IMR-90 (cell line): ENCODE data around the gene DPP6. TPM values are rescaled to one million over a fixed set of nuclear protein-coding genes. Genes with fewer than 3 reads are reported as not detected.

ENCODE experiments used
- ATAC-seq: fragments of 200-7000 bp; cut with Tn5 transposase; 2 replicates; pipeline ENCODE4 v1.9.1; 2020; ENCODE audit warnings: low read depth, mild to moderate bottlenecking, moderate library complexity
- BruUV-seq: library from RNA; stranded (reverse); fragments of 400-500 nt; replicated peaks from 2 replicates; lab custom pipeline; 2021; lab: Mats Ljungman, UMichigan
- CTCF ChIA-PET: fragments of 300-600 bp; formaldehyde crosslinking; extraction: SDS; loops from one replicate; lab custom pipeline; 2021; ENCODE audit warnings: antibody characterized with exemption; lab: Yijun Ruan, JAX
- POLR2A ChIA-PET: fragments of 300-600 bp; sonication (Branson Sonifier 250); formaldehyde crosslinking; loops from one replicate; lab custom pipeline; 2022; ENCODE audit warnings: antibody characterized with exemption; ENCODE audit not compliant: unreplicated experiment; lab: Charles Lee
- DNase-seq: peaks from one replicate; pipeline ENCODE4 v3.0.0; 2013
- H2AFZ ChIP-seq: replicated peaks from 2 replicates; pipeline ENCODE3; 2013; ENCODE audit warnings: low read length, mild to moderate bottlenecking; ENCODE audit not compliant: poor library complexity
- H2AK5ac ChIP-seq: 2 replicates; pipeline ENCODE4 v1.6.1; 2013; ENCODE audit warnings: low read depth, low read length, inconsistent platforms
- H2AK9ac ChIP-seq: replicated peaks from 2 replicates; pipeline ENCODE3; 2013; ENCODE audit warnings: mild to moderate bottlenecking, low read depth, low read length, moderate library complexity; ENCODE audit not compliant: poor library complexity
- H2BK120ac ChIP-seq: 2 replicates; pipeline ENCODE4 v1.6.1; 2013; ENCODE audit warnings: low read depth, low read length, inconsistent platforms
- H2BK15ac ChIP-seq: 3 replicates; pipeline ENCODE4 v1.6.1; 2013; ENCODE audit warnings: low read depth, low read length, inconsistent platforms
- H2BK20ac ChIP-seq: 2 replicates; pipeline ENCODE4 v1.6.1; 2013; ENCODE audit warnings: low read depth, mild to moderate bottlenecking, inconsistent platforms, low read length, moderate library complexity
- H2BK5ac ChIP-seq: 2 replicates; pipeline ENCODE4 v1.6.1; 2013; ENCODE audit warnings: mild to moderate bottlenecking, low read depth, low read length, inconsistent platforms; ENCODE audit not compliant: poor library complexity, severe bottlenecking
- H3K14ac ChIP-seq: replicated peaks from 2 replicates; pipeline ENCODE4 v1.6.1; 2013; ENCODE audit warnings: low read depth, low read length, inconsistent platforms
- H3K18ac ChIP-seq: 2 replicates; pipeline ENCODE4 v1.6.1; 2013; ENCODE audit warnings: low read depth, low read length, control low read depth
- H3K23ac ChIP-seq: 2 replicates; pipeline ENCODE4 v1.6.1; 2013; ENCODE audit warnings: low read depth, low read length, inconsistent platforms
- H3K27ac ChIP-seq: 2 replicates; pipeline ENCODE4 v1.5.1; 2013; ENCODE audit warnings: mild to moderate bottlenecking, control low read depth, low read length; ENCODE audit not compliant: insufficient read depth
- H3K27me3 ChIP-seq: 2 replicates; pipeline ENCODE4 v1.6.1; 2013; ENCODE audit warnings: low read length; ENCODE audit not compliant: control insufficient read depth, insufficient read depth
- H3K36me3 ChIP-seq: 2 replicates; pipeline ENCODE4 v1.6.1; 2013; ENCODE audit warnings: low read length, mixed read lengths; ENCODE audit not compliant: control insufficient read depth, insufficient read depth
- H3K4ac ChIP-seq: 2 replicates; pipeline ENCODE4 v1.6.1; 2013; ENCODE audit warnings: low read depth, low read length, inconsistent platforms
- H3K4me1 ChIP-seq: 2 replicates; pipeline ENCODE4 v1.6.1; 2013; ENCODE audit warnings: low read length, mixed read lengths; ENCODE audit not compliant: control insufficient read depth, insufficient read depth
- H3K4me2 ChIP-seq: 2 replicates; pipeline ENCODE4 v1.6.1; 2013; ENCODE audit warnings: low read depth, mild to moderate bottlenecking, control low read depth, low read length, moderate library complexity
- H3K4me3 ChIP-seq: 2 replicates; pipeline ENCODE4 v1.5.1; 2013; ENCODE audit warnings: low read depth, mild to moderate bottlenecking, control low read depth, low read length, moderate library complexity; ENCODE audit not compliant: insufficient read depth
- H3K56ac ChIP-seq: 2 replicates; pipeline ENCODE4 v1.6.1; 2013; ENCODE audit warnings: low read length, inconsistent platforms; ENCODE audit not compliant: insufficient read depth; ENCODE audit errors: extremely low read depth
- H3K79me1 ChIP-seq, 2 experiments: 2 replicates each; pipeline ENCODE4 v1.6.1; 2013; ENCODE audit warnings: low read length in 2 of 2, inconsistent platforms in 1 of 2, low read depth in 1 of 2
- H3K9ac ChIP-seq: 2 replicates; pipeline ENCODE4 v1.6.1; 2013; ENCODE audit warnings: low read depth, low read length, control low read depth
- H3K9me1 ChIP-seq: 2 replicates; pipeline ENCODE4 v1.6.1; 2013; ENCODE audit warnings: low read length, inconsistent platforms; ENCODE audit not compliant: insufficient read depth
- H3K9me3 ChIP-seq: 2 replicates; pipeline ENCODE4 v1.6.1; 2013; ENCODE audit warnings: low read length; ENCODE audit not compliant: control insufficient read depth, insufficient read depth
- H4K20me1 ChIP-seq: 2 replicates; pipeline ENCODE4 v1.6.1; 2013; ENCODE audit warnings: low read length, inconsistent platforms; ENCODE audit not compliant: insufficient read depth
- H4K5ac ChIP-seq: 2 replicates; pipeline ENCODE4 v1.6.1; 2013; ENCODE audit warnings: mild to moderate bottlenecking, low read depth, low read length, control low read depth
- H4K8ac ChIP-seq, 2 experiments: 2 replicates each; pipeline ENCODE4 v1.6.1; 2013; ENCODE audit warnings: low read depth in 2 of 2, low read length in 2 of 2, control low read depth in 1 of 2, inconsistent platforms in 1 of 2
- H4K91ac ChIP-seq: 2 replicates; pipeline ENCODE4 v1.6.1; 2013; ENCODE audit warnings: low read depth, low read length, inconsistent platforms; ENCODE audit not compliant: insufficient read depth
- CEBPB ChIP-seq: IDR thresholded peaks from 2 replicates; pipeline ENCODE4 v1.6.1; 2012; ENCODE audit warnings: low read depth, low read length, improper control_type of control experiment
- WGBS, 2 experiments: methylation state at CpG; one replicate each; pipeline versions ENCODE4 v1.1.5 to v1.1.7; 2013; ENCODE audit warnings: missing lambda C conversion rate in 2 of 2; ENCODE audit not compliant: insufficient read length in 1 of 2; ENCODE audit errors: extremely low coverage in 2 of 2; 5-methylcytosine and 5-hydroxymethylcytosine counted together
- dilution Hi-C: fragments of 300-500 bp; cut with HindIII; formaldehyde crosslinking; loops from one replicate; pipeline ENCODE4 v1.14.3; 2018; ENCODE audit warnings: low sequenced_read_pairs; ENCODE audit not compliant: unreplicated experiment
- in situ Hi-C: fragments of 300-500 bp; cut with MboI; formaldehyde crosslinking; loops from 3 replicates; pipeline ENCODE4 v1.14.3; 2019; ENCODE audit warnings: low sequenced_read_pairs, inconsistent platforms, mixed read lengths
- intact Hi-C: fragments of 100-400 bp; cut with micrococcal nuclease; formaldehyde crosslinking; loops from 2 replicates; pipeline ENCODE4 v1.10.0; 2022
- polyA plus RNA-seq, 3 experiments: library from polyadenylated mRNA; depleted of rRNA; stranded (reverse); fragments of >200 nt; gene quantifications; 2 replicates each; pipeline ENCODE4 v1.2.3, GENCODE V29; 2012; ENCODE audit warnings: low replicate concordance in 1 of 3
- total RNA-seq: library from RNA; depleted of rRNA; stranded (reverse); fragments of >200 nt; gene quantifications from 2 replicates; pipeline ENCODE4 v1.2.3, GENCODE V29; 2012
- TF ChIP-seq, protein P1 (sequence below): conservative IDR thresholded peaks from 2 replicates; pipeline ENCODE4 v1.5.1; 2012; ENCODE audit warnings: mild to moderate bottlenecking, low read depth, low read length, improper control_type of control experiment

Gene DPP6
- total and polyA plus RNA-seq, 2 of the 4 experiments (the other 2 are of a cell fraction), result not detected

- no peak overlapping the region for H3K23ac ChIP-seq
- dilution Hi-C loops, result no loop called here
Observed at GRCh38 chr7:154394804-154395203, 342.6 kb downstream of the DPP6 start.

More at GRCh38 chr7:154394804-154395203, 342.6 kb downstream of the DPP6 start:
- no peak overlapping the region for H2AK5ac ChIP-seq
- ATAC-seq (no peak), DNase-seq (no peak)
- no peak overlapping the region for H3K4ac ChIP-seq
- H4K91ac ChIP-seq, result no peak overlapping the region
- no peak overlapping the region for H3K9ac ChIP-seq
- H3K56ac ChIP-seq, result no peak overlapping the region
- H2AFZ ChIP-seq, result no peak overlapping the region
- no peak overlapping the region for H4K5ac ChIP-seq
- H3K14ac ChIP-seq, result no peak overlapping the region
- in situ Hi-C loops, result no loop called here
- CTCF ChIA-PET, result no interaction called here
- no peak overlapping the region for H3K18ac ChIP-seq
- no peak overlapping the region for H2AK9ac ChIP-seq
- intact Hi-C loops, result no loop called here
- no peak overlapping the region for H2BK120ac ChIP-seq
- H3K9me1 ChIP-seq, result no peaks in the 10 kb centered on the region
- no CpG with 5 or more reads among the region's 2 CpGs for WGBS, 2 experiments
- no peaks in the 10 kb centered on the region for H3K79me1 ChIP-seq
- H3K9me3 ChIP-seq, result peaks cover 10% of the 10 kb centered on the region
- H4K8ac ChIP-seq, result no peak overlapping the region
- H3K27ac ChIP-seq, result no peak overlapping the region
- no peaks in the 10 kb centered on the region for H4K20me1 ChIP-seq
- no peaks in the 10 kb centered on the region for H3K36me3 ChIP-seq
- H2BK5ac ChIP-seq, result no peak overlapping the region
- no peak overlapping the region for H3K4me2 ChIP-seq
- POLR2A ChIA-PET, result no interaction called here
- no peak overlapping the region for H2BK20ac ChIP-seq
- no peak overlapping the region for H3K4me3 ChIP-seq
- no TSS peak for BruUV-seq
- no peak overlapping the region for H2BK15ac ChIP-seq
- no peaks in the 10 kb centered on the region for H3K27me3 ChIP-seq
- TF ChIP-seq, protein P1, sequence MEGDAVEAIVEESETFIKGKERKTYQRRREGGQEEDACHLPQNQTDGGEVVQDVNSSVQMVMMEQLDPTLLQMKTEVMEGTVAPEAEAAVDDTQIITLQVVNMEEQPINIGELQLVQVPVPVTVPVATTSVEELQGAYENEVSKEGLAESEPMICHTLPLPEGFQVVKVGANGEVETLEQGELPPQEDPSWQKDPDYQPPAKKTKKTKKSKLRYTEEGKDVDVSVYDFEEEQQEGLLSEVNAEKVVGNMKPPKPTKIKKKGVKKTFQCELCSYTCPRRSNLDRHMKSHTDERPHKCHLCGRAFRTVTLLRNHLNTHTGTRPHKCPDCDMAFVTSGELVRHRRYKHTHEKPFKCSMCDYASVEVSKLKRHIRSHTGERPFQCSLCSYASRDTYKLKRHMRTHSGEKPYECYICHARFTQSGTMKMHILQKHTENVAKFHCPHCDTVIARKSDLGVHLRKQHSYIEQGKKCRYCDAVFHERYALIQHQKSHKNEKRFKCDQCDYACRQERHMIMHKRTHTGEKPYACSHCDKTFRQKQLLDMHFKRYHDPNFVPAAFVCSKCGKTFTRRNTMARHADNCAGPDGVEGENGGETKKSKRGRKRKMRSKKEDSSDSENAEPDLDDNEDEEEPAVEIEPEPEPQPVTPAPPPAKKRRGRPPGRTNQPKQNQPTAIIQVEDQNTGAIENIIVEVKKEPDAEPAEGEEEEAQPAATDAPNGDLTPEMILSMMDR, result no peak
- peak; percentile 22; the same call in 1 of the 2 replicates for TF ChIP-seq CEBPB
- H3K4me1 ChIP-seq, result no peaks in the 10 kb centered on the region
